CD8-positive, alpha-beta memory T cell (primary cell): Measurements from ENCODE around the gene LCE7A. TPM values are rescaled to one million over a fixed set of nuclear protein-coding genes. Genes with fewer than 3 reads are reported as not detected.

ENCODE experiments used
- CTCF ChIA-PET: fragments of 350-600 bp; sonication (Branson Sonifier 250); formaldehyde crosslinking; loops from one replicate; lab custom pipeline; 2021; ENCODE audit warnings: antibody characterized with exemption; lab: Charles Lee
- POLR2A ChIA-PET: fragments of 350-600 bp; sonication (Branson Sonifier 250); formaldehyde crosslinking; loops from one replicate; lab custom pipeline; 2021; ENCODE audit warnings: antibody characterized with exemption; lab: Charles Lee
- DNase-seq, 5 donors: peaks; one replicate each; pipeline versions ENCODE4 v3.0.0 to v3.0.0-alpha.2; 2020 to 2022; ENCODE audit warnings: mixed read lengths in 1 of 5
- H3K27ac ChIP-seq: one replicate; pipeline ENCODE4 v1.7.0; 2013; ENCODE audit warnings: low read depth, mild to moderate bottlenecking, low read length, moderate library complexity
- H3K27me3 ChIP-seq: 2 replicates; pipeline ENCODE4 v1.7.0; 2013; ENCODE audit warnings: low read length, mild to moderate bottlenecking; ENCODE audit not compliant: insufficient read depth, poor library complexity, severe bottlenecking
- H3K36me3 ChIP-seq: 2 replicates; pipeline ENCODE4 v1.7.0; 2013; ENCODE audit warnings: mild to moderate bottlenecking, low read length, moderate library complexity; ENCODE audit not compliant: insufficient read depth
- H3K4me1 ChIP-seq: 2 replicates; pipeline ENCODE4 v1.7.0; 2013; ENCODE audit warnings: mild to moderate bottlenecking, low read length, moderate library complexity; ENCODE audit not compliant: insufficient read depth
- H3K4me3 ChIP-seq: 2 replicates; pipeline ENCODE4 v1.7.0; 2013; ENCODE audit warnings: mild to moderate bottlenecking, low read length
- H3K9me3 ChIP-seq: 2 replicates; pipeline ENCODE4 v1.7.0; 2013; ENCODE audit warnings: mild to moderate bottlenecking, low read length
- H3K27ac Mint-ChIP-seq, 8 donors: one replicate each; pipeline ENCODE4 v1.8.0; 2020 to 2021; ENCODE audit warnings: mixed read lengths in 8 of 8, mild to moderate bottlenecking in 6 of 8, inconsistent platforms in 3 of 8, moderate library complexity in 3 of 8
- H3K27me3 Mint-ChIP-seq, 2 donors: one replicate each; pipeline ENCODE4 v1.8.0; 2020 to 2021; ENCODE audit warnings: mixed read lengths in 2 of 2, mild to moderate bottlenecking in 1 of 2, moderate library complexity in 1 of 2
- H3K36me3 Mint-ChIP-seq, 3 donors: one replicate each; pipeline ENCODE4 v1.8.0; 2020 to 2021; ENCODE audit warnings: mixed read lengths in 3 of 3, inconsistent platforms in 1 of 3, mild to moderate bottlenecking in 1 of 3
- H3K4me1 Mint-ChIP-seq, 3 donors: one replicate each; pipeline ENCODE4 v1.8.0; 2020 to 2021; ENCODE audit warnings: mixed read lengths in 3 of 3, inconsistent platforms in 1 of 3, mild to moderate bottlenecking in 1 of 3
- H3K4me3 Mint-ChIP-seq, 7 donors: one replicate each; pipeline ENCODE4 v1.8.0; 2020 to 2021; ENCODE audit warnings: mixed read lengths in 7 of 7, mild to moderate bottlenecking in 6 of 7, moderate library complexity in 4 of 7, inconsistent platforms in 2 of 7
- H3K9me3 Mint-ChIP-seq, 5 donors: one replicate each; pipeline ENCODE4 v1.8.0; 2020 to 2022; ENCODE audit warnings: mixed read lengths in 5 of 5, mild to moderate bottlenecking in 3 of 5, moderate library complexity in 2 of 5, inconsistent platforms in 1 of 5
- polyA plus RNA-seq: library from polyadenylated mRNA; unstranded; fragments of 300-500 nt; fragmentation: Illumina TruSeq; gene quantifications from one replicate; pipeline ENCODE4 v1.2.3, GENCODE V29; 2021
- total RNA-seq, 2 experiments: library from RNA; stranded (reverse); gene quantifications; one replicate each; pipeline ENCODE4 v1.2.3, GENCODE V29; 2021

Gene LCE7A
- total and polyA plus RNA-seq, 3 experiments from 2014 or later, result not detected

- no peaks in the 10 kb centered on the region for H3K4me1 Mint-ChIP-seq
- no peaks in the 10 kb centered on the region for H3K9me3 Mint-ChIP-seq
These were observed 41.8 kb downstream of the LCE7A start for GRCh38 chr1:152901631-152902030.

GRCh38 chr1:152902636-152903035 is 42.8 kb downstream of the LCE7A start:
- DNase-seq, result no peak
- Mint-ChIP-seq H3K36me3 (no peaks in the 10 kb centered on the region), H3K27ac (no peak overlapping the region), H3K9me3 (no peaks in the 10 kb centered on the region), H3K4me3 (no peak overlapping the region), H3K4me1 (no peaks in the 10 kb centered on the region), H3K27me3 (peaks cover 9 to 55% of the 10 kb centered on the region in 2 donors)
- peaks cover 3% of the 10 kb centered on the region for H3K27me3 ChIP-seq
- no peaks in the 10 kb centered on the region for H3K4me1 ChIP-seq
- ChIA-PET POLR2A (no interaction called here), CTCF (no interaction called here)
- H3K27ac ChIP-seq, result no peak overlapping the region
- no peaks in the 10 kb centered on the region for H3K36me3 ChIP-seq
- H3K4me3 ChIP-seq, result no peak overlapping the region
- no peaks in the 10 kb centered on the region for H3K9me3 ChIP-seq

More at GRCh38 chr1:152901631-152902030, 41.8 kb downstream of the LCE7A start:
- no peak overlapping the region for H3K4me3 Mint-ChIP-seq
- H3K4me1 ChIP-seq, result no peaks in the 10 kb centered on the region
- DNase-seq, result no peak
- H3K27ac Mint-ChIP-seq, result no peak overlapping the region
- CTCF ChIA-PET, result no interaction called here
- H3K36me3 ChIP-seq, result no peaks in the 10 kb centered on the region
- POLR2A ChIA-PET, result no interaction called here
- H3K36me3 Mint-ChIP-seq, result no peaks in the 10 kb centered on the region
- H3K4me3 ChIP-seq, result no peak overlapping the region
- H3K27ac ChIP-seq, result no peak overlapping the region
- peaks cover 14 to 59% of the 10 kb centered on the region in 2 donors for H3K27me3 Mint-ChIP-seq
- H3K27me3 ChIP-seq, result no peaks in the 10 kb centered on the region
- H3K9me3 ChIP-seq, result no peaks in the 10 kb centered on the region

- no peaks in the 10 kb centered on the region for H3K4me1 ChIP-seq
- POLR2A ChIA-PET, result no interaction called here
- H3K4me3 ChIP-seq, result no peak overlapping the region
- Mint-ChIP-seq H3K4me3 (no peak overlapping the region), H3K27me3 (peaks cover 22 to 65% of the 10 kb centered on the region in 2 donors), H3K27ac (peak overlapping the region in 2 of 8 donors; percentile 62 to 70), H3K9me3 (no peaks in the 10 kb centered on the region), H3K4me1 (no peaks in the 10 kb centered on the region), H3K36me3 (no peaks in the 10 kb centered on the region)
- CTCF ChIA-PET, result no interaction called here
- no peaks in the 10 kb centered on the region for H3K36me3 ChIP-seq
- DNase-seq, result no peak
- H3K9me3 ChIP-seq, result no peaks in the 10 kb centered on the region
- peaks cover 3% of the 10 kb centered on the region for H3K27me3 ChIP-seq
- no peak overlapping the region for H3K27ac ChIP-seq
These were observed 45.1 kb downstream of the LCE7A start for GRCh38 chr1:152904688-152905440.

GRCh38 chr1:152906023-152906565 is 46.3 kb downstream of the LCE7A start:
- no peak for DNase-seq
- no peaks in the 10 kb centered on the region for H3K9me3 Mint-ChIP-seq
- Histone ChIP-seq H3K9me3 (no peaks in the 10 kb centered on the region), H3K27me3 (peaks cover 3% of the 10 kb centered on the region), H3K4me3 (no peak overlapping the region), H3K36me3 (no peaks in the 10 kb centered on the region), H3K4me1 (no peaks in the 10 kb centered on the region), H3K27ac (no peak overlapping the region)
- H3K36me3 Mint-ChIP-seq, result no peaks in the 10 kb centered on the region
- H3K27me3 Mint-ChIP-seq, result peaks cover 18 to 56% of the 10 kb centered on the region in 2 donors
- POLR2A ChIA-PET, result no interaction called here
- CTCF ChIA-PET, result no interaction called here
- peak overlapping the region in 3 of 7 donors; percentile 20 to 22 (median 21) for H3K4me3 Mint-ChIP-seq
- H3K27ac Mint-ChIP-seq, result peak overlapping the region in 5 of 8 donors; percentile 24 to 86 (median 64)
- no peaks in the 10 kb centered on the region for H3K4me1 Mint-ChIP-seq

GRCh38 chr1:152907686-152908601 is 48.1 kb downstream of the LCE7A start, which contains the start of gene IVL:
Gene IVL (plus strand): TSS chr1:152908546. CDS start chr1:152909798, 1,252 bp downstream.
- no peak within 1 kb of the TSS for H3K4me3 ChIP-seq
- Mint-ChIP-seq H3K9me3 (peaks cover 0 to 1% (median 0%) of the 10 kb centered on the region in 5 donors), H3K27ac (peak within 1 kb of the TSS in 4 of 8 donors; percentile 2 to 72 (median 38)), H3K4me1 (peaks cover 0 to 2% (median 0%) of the 10 kb centered on the region in 3 donors), H3K36me3 (no peaks in the 10 kb centered on the region), H3K27me3 (peaks cover 18 to 52% of the 10 kb centered on the region in 2 donors), H3K4me3 (peak within 1 kb of the TSS in 2 of 7 donors; percentile 13 to 45)
- no peaks in the 10 kb centered on the region for H3K9me3 ChIP-seq
- no peaks in the 10 kb centered on the region for H3K36me3 ChIP-seq
- CTCF ChIA-PET, result no interaction called here
- H3K27me3 ChIP-seq, result peaks cover 3% of the 10 kb centered on the region
- no peak for DNase-seq
- H3K27ac ChIP-seq, result no peak within 1 kb of the TSS
- POLR2A ChIA-PET, result no interaction called here
- H3K4me1 ChIP-seq, result no peaks in the 10 kb centered on the region

- peaks cover 3% of the 10 kb centered on the region for H3K27me3 ChIP-seq
- Mint-ChIP-seq H3K4me3 (no peak overlapping the region), H3K36me3 (no peaks in the 10 kb centered on the region), H3K4me1 (peaks cover 0 to 2% (median 0%) of the 10 kb centered on the region in 3 donors), H3K27me3 (peaks cover 18 to 44% of the 10 kb centered on the region in 2 donors), H3K9me3 (peaks cover 0 to 1% (median 0%) of the 10 kb centered on the region in 5 donors), H3K27ac (peak overlapping the region in 2 of 8 donors; percentile 62 to 72)
- no peaks in the 10 kb centered on the region for H3K4me1 ChIP-seq
- H3K27ac ChIP-seq, result no peak overlapping the region
- H3K4me3 ChIP-seq, result no peak overlapping the region
- no peaks in the 10 kb centered on the region for H3K9me3 ChIP-seq
- H3K36me3 ChIP-seq, result no peaks in the 10 kb centered on the region
- DNase-seq, result no peak
- CTCF ChIA-PET, result no interaction called here
- POLR2A ChIA-PET, result no interaction called here
These were observed 49.4 kb downstream of the LCE7A start for GRCh38 chr1:152909206-152909605.
